Measurements from ENCODE around the gene BMPR1A. TPM values are rescaled to one million over a fixed set of nuclear protein-coding genes. Genes with fewer than 3 reads are reported as not detected.
"Not testable (repeated sequence)": the region's sequence is repeated elsewhere in the genome, so short reads cannot be mapped to it uniquely, and the experiment has no call there.

Gene BMPR1A
- total RNA-seq, 2 donors from 2014 or later: 69.4 to 96.4 TPM

GRCh38 chr10:86862786-86863483 is 106.5 kb downstream of the BMPR1A start:
- H3K4me1 ChIP-seq (ENCODE audit: control insufficient read depth, insufficient read depth, low read length): peaks cover 13% of the 10 kb centered on the region
- Mint-ChIP-seq H3K36me3 (ENCODE audit: low read depth) (peaks cover 13% of the 10 kb centered on the region), H3K4me1 (peaks cover 61% of the 10 kb centered on the region)

DNA sequence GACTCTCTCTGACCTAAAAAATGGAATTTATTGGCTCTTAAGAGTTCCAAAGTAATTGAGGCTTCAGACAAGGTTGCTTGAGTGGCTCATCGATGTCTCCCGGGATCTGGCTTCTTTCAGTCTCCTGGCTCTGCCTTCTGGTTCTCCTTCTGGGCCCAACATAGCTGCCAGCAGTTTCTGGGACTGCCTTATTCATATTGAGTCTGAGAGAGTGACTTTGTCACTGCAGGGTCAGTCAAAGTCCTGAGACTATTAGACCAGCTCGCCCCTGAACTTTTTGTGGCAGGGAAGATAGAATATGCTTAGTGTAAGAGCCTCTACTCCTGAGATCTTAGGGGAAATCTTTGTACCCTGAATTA is 107.0 kb downstream of the BMPR1A start:
- H3K4me3 ChIP-seq (ENCODE audit: low read length): no peak overlapping the region
- Mint-ChIP-seq H3K27me3 (ENCODE audit: insufficient read depth) (no peaks in the 10 kb centered on the region), H3K4me1 (peaks cover 66% of the 10 kb centered on the region), H3K4me3 (no peak overlapping the region), H3K36me3 (ENCODE audit: low read depth) (peaks cover 12% of the 10 kb centered on the region), H3K9me3 (no peaks in the 10 kb centered on the region), H3K27ac (peak overlapping the region; percentile 89)
- no peak overlapping the region for H3K27ac ChIP-seq (ENCODE audit: low read depth, low read length)
- 64 to 76% methylated on average over 3 of the region's 3 CpGs for WGBS, 2 experiments (ENCODE audit: insufficient coverage in 1 of 2, insufficient read length in 1 of 2)
- H3K36me3 ChIP-seq (ENCODE audit: control insufficient read depth, insufficient read depth, low read length): peaks cover 20% of the 10 kb centered on the region
- no peaks in the 10 kb centered on the region for H3K9me3 ChIP-seq (ENCODE audit: control insufficient read depth, low read length)
- DNase-seq: peak; percentile 57
- H3K4me1 ChIP-seq (ENCODE audit: control insufficient read depth, insufficient read depth, low read length): peaks cover 16% of the 10 kb centered on the region
- H3K27me3 ChIP-seq (ENCODE audit: control insufficient read depth, insufficient read depth, low read length, poor library complexity, severe bottlenecking): no peaks in the 10 kb centered on the region
- no peak overlapping the region for H3K9ac ChIP-seq (ENCODE audit: extremely low read depth, low read length, poor library complexity, severe bottlenecking)
- TF ChIP-seq, protein P1, sequence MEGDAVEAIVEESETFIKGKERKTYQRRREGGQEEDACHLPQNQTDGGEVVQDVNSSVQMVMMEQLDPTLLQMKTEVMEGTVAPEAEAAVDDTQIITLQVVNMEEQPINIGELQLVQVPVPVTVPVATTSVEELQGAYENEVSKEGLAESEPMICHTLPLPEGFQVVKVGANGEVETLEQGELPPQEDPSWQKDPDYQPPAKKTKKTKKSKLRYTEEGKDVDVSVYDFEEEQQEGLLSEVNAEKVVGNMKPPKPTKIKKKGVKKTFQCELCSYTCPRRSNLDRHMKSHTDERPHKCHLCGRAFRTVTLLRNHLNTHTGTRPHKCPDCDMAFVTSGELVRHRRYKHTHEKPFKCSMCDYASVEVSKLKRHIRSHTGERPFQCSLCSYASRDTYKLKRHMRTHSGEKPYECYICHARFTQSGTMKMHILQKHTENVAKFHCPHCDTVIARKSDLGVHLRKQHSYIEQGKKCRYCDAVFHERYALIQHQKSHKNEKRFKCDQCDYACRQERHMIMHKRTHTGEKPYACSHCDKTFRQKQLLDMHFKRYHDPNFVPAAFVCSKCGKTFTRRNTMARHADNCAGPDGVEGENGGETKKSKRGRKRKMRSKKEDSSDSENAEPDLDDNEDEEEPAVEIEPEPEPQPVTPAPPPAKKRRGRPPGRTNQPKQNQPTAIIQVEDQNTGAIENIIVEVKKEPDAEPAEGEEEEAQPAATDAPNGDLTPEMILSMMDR (conservative IDR thresholded peaks at IDR 0.05): no peak

More at GRCh38 chr10:86862786-86863483, 106.5 kb downstream of the BMPR1A start:
- 63 to 70% methylated on average over 4 to 7 of the region's 7 CpGs for WGBS, 2 experiments (ENCODE audit: insufficient coverage in 1 of 2, insufficient read length in 1 of 2)
- H3K36me3 ChIP-seq (ENCODE audit: control insufficient read depth, insufficient read depth, low read length): peaks cover 22% of the 10 kb centered on the region
- no peak for DNase-seq
- peak overlapping the region; percentile 89 for H3K27ac Mint-ChIP-seq
- H3K4me3 Mint-ChIP-seq: no peak overlapping the region
- H3K27me3 Mint-ChIP-seq (ENCODE audit: insufficient read depth): no peaks in the 10 kb centered on the region
- H3K9me3 ChIP-seq (ENCODE audit: control insufficient read depth, low read length): no peaks in the 10 kb centered on the region
- TF ChIP-seq, protein P1 (conservative IDR thresholded peaks at IDR 0.05): no peak
- H3K9me3 Mint-ChIP-seq: no peaks in the 10 kb centered on the region
- no peak overlapping the region for H3K9ac ChIP-seq (ENCODE audit: extremely low read depth, low read length, poor library complexity, severe bottlenecking)
- H3K27ac ChIP-seq (ENCODE audit: low read depth, low read length): no peak overlapping the region
- peak overlapping the region; percentile 5 for H3K4me3 ChIP-seq (ENCODE audit: low read length)
- H3K27me3 ChIP-seq (ENCODE audit: control insufficient read depth, insufficient read depth, low read length, poor library complexity, severe bottlenecking): no peaks in the 10 kb centered on the region

GRCh38 chr10:86865011-86865811 is 108.8 kb downstream of the BMPR1A start:
- peak overlapping the region; percentile 49 for H3K27ac ChIP-seq (ENCODE audit: low read depth, low read length)
- H3K4me1 Mint-ChIP-seq: peaks cover 72% of the 10 kb centered on the region

More at GRCh38 chr10:86865011-86865811, 108.8 kb downstream of the BMPR1A start:
- H3K27ac Mint-ChIP-seq: peak overlapping the region; percentile 89
- H3K9me3 ChIP-seq (ENCODE audit: control insufficient read depth, low read length); H3K36me3 ChIP-seq (ENCODE audit: control insufficient read depth, insufficient read depth, low read length); H3K9me3 Mint-ChIP-seq; H3K27me3 Mint-ChIP-seq (ENCODE audit: insufficient read depth); H3K27me3 ChIP-seq (ENCODE audit: control insufficient read depth, insufficient read depth, low read length, poor library complexity, severe bottlenecking); H3K4me3 Mint-ChIP-seq; H3K36me3 Mint-ChIP-seq (ENCODE audit: low read depth): not testable (repeated sequence)
- WGBS, 2 experiments (ENCODE audit: insufficient coverage in 1 of 2, insufficient read length in 1 of 2): 13 to 29% methylated on average over 6 to 11 of the region's 11 CpGs
- peak overlapping the region; percentile 4 for H3K9ac ChIP-seq (ENCODE audit: extremely low read depth, low read length, poor library complexity, severe bottlenecking)
- peak; percentile 81 for DNase-seq
- H3K4me1 ChIP-seq (ENCODE audit: control insufficient read depth, insufficient read depth, low read length): peaks cover 16% of the 10 kb centered on the region
- H3K4me3 ChIP-seq (ENCODE audit: low read length): peak overlapping the region; percentile 15
